Stimulated activated CD4-positive, alpha-beta T cell treated with anti-CD3 and anti-CD28 coated beads, Interleukin-15, amount 100 ng/mL, for 48 hours (primary cell): ENCODE data around the gene ST7.

Experiments used
- DNase-seq, 2 donors: peaks; one replicate each; pipeline ENCODE4 v3.0.0-alpha.2; 2020; ENCODE audit warnings: low read depth in 2 of 2

The ST7 gene

DNA sequence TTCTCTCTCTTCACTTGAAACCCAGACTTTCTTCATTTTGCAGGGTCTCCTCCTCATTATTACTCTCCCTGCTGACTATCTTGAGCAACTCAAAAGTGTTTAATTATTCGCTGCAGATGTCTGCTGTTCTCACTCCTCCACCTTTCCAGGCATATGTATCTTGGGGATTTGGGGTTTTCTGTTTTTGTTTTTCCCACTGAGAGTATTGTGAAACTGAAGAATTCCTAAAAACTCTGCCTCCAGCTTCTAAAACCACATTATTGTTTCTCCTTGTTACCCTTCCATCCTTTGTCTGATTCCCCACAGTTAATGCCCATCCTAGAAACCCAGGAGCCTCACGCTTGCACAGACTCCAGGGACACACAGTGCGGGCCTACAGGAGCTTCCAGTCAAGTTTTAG, 318.3 kb downstream of the ST7 start:
- no peak for DNase-seq

DNA sequence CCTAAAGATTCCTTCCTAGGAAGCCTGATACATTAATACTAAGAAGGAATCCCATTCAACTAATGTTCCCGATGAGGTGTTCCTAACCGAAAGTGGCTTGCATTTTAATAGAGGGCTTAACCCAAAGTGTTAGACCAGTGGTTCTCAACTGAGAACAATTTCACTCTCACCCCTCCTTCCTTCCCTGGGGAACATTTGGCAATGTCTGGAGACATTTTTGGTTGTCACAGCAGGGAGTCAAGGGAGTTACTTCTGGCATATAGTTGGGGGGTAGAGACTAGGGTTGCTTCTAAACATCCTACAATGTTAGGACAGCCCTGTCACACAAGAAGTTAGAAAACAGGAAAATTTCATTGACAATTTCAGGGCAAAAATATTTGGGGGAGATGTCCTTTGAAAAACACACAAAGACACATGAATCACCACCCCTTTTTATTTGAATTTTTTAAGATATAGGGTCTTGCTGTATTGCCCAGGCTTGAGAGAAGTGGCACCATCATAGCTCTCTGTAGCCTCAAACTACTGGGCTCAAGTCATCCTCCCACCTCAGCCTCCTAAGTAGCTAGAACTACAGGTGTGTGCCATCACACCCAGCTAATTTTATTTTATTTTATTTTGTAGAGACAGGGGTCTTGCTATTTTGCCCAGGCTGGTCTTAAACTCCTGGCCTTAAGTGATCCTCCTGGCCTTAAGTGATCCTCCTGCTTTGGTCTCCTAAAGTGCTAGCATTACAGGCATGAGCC, 318.9 kb downstream of the ST7 start:
- DNase-seq = no peak

DNA sequence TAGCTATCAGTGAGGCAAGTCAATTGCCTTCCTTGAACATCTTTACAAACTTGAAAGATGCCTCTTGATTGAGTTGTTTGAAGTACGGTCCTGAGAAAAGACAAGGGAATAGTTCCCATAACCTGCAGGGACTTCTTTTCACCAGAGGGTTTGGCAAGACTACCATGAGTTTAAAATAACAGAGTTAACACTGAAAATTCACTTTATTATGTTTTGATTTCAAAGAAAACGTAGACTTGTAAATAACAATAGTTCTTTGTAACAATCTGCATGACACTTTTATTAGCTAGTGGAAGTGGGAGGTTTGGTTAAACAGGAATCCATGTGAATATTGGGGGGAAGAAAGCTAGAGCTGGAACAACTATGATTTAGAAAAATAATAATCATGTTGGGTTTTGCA, 320.0 kb downstream of the ST7 start:
- no peak for DNase-seq

DNA sequence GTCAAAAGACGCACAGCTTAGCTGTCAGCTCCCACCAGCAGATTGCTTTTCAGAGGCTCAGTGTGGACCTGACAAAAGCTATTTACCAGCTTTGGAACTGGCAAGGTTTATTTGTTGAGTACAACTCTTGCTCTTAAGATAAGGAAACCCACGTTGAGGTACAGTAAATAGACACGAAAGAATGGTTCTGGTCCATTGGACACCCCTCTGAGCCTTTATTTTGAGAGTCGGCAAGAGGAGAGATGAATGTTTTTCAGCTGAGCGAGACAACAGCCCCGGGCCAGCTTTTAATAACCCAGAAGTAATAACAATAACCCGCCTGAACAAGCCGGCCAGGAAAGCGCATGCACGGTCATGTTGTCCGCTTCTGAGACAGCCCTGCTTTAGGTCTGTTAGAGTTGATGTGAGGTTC, 320.5 kb downstream of the ST7 start:
- no peak for DNase-seq

DNA sequence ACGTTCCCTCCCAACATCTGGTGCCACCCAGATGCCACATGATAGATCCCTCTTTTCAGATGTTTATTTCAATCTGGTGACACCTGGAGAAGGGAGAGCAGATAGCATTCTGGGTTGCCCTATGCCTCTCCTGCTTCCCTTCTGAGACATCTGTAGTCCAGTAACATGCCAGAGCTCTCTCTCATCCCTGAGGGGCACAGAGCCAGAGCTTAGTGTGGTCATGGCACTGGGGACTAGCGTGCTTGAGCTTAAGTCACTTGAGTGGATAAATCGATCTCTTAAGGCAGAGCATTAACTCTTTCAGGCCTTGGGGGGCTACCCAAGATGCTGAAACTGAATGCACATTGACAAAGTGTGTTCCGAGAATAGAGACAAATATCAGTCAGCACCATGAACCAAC, 321.6 kb downstream of the ST7 start:
- no peak for DNase-seq

DNA sequence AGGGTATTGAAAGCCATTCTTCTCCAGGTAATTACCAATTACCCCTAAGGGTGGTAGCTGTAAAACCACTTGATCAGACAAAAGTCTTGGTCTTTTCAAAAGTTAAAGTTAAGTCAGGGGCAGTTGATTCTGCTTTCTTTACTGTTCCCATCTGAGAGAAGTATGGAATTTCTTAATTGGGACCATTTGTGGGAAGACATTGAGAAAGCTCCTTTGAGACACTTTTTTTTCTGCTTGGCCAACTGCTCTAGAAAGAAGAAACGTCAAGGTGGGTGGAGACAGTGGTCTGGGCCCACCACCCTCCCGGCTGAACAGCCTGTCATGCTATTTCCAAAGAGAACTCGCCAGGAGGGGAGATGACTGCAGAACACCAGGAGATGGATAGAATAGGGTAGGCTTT, 324.3 kb downstream of the ST7 start:
- no peak for DNase-seq

DNA sequence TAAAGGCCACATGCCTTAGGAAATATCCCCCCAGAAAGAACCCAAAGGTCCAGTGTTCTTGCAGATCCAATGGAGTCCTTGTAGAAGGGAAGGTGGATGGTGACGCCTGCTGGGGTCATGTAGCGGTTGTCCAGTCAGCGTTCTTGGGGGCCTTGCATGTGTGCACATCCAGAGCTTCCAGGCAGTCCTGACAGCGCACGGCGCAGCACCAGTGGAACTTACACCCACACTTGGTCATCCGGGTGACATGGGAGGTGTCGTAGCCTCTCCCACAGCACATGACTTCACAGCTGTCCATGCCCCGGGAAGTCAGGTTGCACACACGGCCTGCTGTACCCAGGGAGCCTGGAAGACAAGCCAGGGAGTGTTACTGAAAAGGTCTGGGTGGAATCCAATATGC, 324.7 kb downstream of the ST7 start:
- DNase-seq = no peak

DNA sequence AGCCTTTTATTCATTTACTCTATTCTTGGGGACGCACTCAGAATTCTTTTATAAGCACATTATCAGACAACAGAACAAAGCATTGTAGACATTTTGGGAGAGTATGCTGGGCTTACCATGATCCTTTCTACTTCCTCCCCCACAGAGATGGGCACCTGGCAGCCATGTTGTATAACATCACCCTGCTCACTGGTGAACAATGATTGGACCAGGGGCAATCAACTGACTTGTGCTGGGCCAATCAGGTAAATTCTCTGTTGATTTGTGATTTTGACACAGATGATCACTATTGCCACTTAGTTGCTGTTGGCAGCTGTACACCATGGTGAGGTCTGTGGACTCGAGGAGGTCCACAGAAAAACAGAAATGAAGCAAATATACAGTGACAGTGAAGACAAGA, 325.9 kb downstream of the ST7 start:
- DNase-seq = no peak
